HG03064 (cell line): ENCODE measurements around the gene TM4SF4.

Experiments used
- ATAC-seq: cut with Tn5 transposase; IDR thresholded peaks from one replicate; pipeline ENCODE4 v1.9.1; 2021; ENCODE audit warnings: low read depth; ENCODE audit not compliant: unreplicated experiment

TM4SF4 gene

DNA sequence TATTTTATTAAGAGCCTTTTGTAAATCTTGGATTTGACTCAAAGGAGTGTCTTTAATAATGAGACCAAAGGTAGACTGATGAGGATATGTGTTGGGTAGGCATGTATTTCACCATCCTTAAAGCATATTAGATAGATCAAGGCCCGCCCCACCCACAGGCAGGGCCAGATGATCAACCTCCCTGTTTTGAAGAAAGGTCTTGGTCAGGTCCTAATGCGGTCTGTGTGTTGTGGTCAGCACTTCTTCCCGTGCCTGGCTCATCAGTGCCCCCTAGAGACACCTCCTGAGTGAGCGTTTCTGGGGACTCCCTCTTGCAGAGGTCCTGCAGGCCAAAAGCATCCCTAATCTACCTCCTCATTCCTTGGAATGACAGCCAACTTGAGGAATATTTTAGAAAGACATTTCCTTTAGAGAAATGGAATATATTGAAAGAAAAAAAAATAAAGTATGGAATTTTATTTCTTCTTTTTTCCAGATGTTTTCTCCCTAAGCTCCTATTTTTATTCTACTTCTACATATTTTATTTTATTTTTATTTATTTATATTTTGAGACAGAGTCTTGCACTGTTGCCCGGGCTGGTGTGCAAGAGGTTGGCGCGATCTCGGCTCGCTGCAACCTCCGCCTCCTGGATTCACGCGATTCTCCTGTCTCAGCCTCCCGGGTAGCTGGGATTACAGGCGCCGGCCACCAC is 6.0 kb downstream of the TM4SF4 start:
- ATAC-seq: peak; percentile 94

DNA sequence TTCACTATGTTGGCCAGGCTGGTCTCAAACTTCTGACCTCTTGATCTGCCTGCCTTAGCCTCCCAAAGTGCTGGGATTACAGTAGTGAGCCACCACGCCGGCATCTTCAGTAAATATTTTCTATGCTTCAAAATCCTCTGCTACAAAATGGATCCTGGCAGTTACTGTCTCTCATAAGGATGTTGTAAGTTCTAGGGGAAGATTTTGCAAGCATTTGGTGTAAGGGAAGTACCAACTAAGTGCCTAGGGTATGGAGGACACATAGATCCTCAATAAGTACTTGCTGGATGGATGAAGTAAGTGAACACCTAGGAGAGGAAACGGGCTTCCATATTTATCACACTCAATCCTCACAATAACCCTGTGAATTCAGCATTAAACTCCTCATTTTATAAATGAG is 6.6 kb downstream of the TM4SF4 start:
- no peak for ATAC-seq

DNA sequence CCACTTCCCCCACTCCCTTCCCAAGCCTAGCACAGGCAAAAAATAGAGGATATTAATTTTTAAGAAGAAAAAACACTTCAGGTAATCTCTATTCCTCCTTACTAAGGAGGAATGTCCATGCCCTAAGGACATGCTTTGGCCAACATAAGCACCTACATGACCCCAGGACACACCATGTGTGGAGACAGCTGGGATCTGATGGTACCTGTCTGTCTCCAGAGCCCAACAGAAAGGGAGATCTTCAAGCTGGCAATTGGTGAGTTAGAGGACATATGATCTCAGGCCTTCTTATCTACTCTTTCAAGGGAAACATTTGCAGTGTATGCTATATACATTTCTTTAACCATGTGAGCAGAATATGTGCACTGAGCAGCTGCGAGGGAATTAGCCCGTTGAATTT is 7.0 kb downstream of the TM4SF4 start:
- ATAC-seq: no peak

DNA sequence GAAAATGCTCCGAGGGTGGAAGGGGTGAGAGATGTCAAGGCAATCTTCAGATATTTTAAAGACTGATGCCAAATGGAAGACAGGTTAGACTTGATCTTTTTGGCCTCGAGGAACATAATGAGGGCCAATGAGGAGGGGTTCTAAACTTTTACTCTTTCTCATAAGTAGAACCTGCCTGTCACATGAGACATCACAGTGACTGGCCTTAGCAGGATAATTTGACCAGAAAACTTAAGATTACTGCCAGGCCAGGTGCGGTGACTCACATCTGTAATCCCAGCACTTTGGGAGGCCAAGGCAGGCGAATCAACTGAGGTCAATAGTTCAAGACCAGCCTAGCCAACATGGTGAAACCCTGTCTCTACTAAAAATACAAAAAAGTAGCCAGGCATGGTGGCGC is 12.2 kb downstream of the TM4SF4 start:
- no peak for ATAC-seq

DNA sequence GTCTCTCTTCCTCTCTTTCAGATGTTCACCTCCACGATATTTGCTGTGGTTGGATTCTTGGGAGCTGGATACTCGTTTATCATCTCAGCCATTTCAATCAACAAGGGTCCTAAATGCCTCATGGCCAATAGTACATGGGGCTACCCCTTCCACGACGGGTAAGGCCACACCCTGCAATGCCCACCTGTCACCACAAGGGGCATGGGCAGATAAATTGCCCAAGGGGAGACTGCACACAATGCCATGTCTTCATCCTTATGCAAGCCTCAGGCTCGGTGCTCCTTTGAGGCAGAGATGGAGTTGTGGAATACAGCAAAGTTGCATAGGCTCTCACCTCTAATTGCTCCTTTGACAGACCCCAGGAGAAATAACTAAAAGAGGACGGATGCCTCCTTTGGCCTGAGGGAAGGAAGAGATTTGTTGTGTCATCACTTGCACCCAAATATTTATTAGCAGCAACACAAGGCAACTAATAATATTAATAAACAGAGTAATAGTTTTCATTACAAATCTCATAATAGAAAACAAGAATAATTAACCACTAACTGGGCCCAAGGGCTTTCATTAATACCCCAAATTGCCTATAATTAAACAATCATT is 13.2 kb downstream of the TM4SF4 start:
- ATAC-seq: peak; percentile 69

DNA sequence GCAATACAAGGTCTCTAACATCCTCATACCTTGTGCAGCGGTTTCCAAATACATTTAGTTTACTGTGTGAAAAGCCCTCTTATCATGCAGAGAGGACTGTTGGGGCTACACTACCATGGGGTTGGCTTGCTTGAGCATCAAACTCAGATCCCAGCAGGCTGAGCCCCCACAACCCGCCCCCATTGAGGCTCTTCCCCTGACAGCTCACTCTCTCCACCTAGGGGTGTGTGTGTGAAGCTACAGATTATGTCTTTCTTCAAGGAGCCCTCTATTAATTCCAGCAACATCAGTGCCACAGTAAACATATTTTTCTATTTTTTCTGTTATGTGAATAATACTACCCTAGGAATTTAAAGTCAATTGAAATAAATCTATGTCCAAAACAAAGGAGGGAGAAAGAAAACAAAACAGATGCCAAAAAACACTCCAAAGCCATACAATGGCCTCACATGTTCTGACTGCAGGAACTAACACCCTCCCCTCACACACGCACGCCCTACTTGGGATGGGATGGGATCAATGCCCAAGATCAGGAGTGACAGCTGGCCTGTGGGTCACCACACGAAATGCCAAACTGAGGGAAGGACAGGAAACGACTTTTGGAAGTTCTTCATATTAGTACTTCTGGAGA is 14.7 kb downstream of the TM4SF4 start:
- no peak for ATAC-seq

DNA sequence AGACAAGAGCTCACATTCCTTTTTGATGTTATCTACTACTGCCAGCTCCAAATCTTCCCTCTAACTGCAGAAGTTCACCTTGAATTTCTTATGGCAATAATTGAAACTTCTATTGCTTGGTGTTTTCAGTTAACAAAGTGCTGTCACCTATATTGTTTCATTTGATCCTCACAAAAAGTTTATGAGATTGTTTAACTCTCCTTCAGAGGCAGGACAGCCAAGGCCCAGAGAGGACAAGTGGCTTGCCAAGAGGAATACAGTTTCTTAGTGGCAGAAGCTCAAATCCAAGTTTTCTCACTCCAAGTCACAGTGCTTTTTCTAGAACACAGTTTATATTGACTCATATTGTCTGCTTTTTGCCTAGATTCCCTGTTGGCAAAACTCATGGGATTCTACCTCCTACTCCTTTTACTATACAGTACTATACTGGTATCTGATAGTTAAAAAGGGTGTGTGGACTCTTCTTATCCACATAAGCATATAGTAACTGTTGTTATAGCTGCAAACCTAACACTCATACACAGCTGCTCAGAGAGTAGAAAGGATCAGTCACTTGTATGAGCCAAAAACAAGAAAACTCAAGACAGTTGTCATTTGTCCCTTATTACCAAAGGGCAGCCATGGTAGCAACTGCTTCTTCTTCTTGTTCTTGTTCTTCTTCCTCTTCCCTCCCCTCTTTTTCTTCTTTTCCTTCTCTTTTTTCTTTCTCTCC is 15.9 kb downstream of the TM4SF4 start:
- ATAC-seq: no peak

DNA sequence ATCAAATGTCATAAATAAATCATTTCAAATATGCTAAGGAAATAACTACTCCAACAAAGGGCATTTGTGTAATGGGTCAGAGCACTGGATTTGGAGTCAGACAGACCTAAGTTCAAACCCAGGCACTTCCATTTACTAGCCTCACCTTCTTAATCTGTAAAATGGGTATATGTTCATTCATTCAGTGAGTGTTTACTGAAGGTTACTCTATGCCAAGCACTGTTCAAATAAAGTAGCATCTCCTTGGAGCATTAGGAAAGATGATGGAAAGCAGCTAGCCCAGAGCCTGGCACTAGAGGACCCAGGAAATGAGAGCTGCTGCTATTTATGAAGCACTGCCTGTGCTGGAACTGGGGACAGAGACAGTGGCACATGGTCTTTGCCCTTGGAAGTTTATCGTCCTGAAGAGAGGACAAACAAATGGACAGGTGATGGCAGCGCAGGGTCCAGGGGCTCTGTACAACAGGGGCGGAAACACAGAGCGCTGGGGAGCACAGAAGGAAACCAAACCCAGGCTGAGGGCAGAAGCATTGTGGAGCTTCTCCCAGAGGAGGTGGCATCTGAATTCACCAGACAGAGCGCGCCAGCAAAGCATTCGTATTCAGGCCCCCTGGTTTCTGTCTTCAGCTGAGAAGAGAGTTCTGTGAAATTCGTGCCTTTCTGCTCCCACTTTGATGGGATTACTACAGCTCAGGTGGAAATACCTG is 19.0 kb downstream of the TM4SF4 start:
- no peak for ATAC-seq

DNA sequence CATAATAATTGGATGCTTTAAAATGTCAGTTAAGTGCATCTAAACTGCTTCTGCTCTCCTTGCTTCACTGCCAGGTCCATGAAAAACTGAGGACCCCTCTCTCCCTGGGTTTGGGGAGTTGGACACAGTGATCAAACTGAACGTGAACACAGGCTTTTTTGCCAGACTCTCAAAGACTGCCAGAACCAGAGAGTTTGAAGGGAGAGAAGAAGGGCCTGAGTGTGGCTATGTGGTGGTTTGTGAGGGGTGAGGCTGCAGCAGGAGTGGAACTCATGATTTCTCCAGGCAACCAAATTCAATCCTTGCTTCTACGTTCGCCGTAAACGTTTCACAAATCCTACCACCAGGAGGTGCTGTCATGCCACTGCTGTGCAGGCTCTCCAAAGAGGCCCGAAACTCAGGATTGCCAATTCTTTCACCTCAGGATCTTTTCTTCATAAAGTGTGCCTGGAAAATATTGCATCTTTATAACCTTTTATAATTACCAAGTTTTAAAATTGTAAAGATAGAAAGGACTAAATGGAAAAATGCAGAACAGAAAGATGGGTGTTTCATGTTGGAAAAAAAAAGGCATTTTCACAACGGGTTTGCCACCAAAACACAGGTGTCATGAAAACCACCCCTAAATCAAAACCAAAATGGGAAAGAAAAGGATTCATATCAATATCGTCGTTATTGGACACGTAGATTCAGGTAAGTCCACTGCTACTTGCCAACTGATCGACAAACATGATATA is 19.7 kb downstream of the TM4SF4 start:
- no peak for ATAC-seq

DNA sequence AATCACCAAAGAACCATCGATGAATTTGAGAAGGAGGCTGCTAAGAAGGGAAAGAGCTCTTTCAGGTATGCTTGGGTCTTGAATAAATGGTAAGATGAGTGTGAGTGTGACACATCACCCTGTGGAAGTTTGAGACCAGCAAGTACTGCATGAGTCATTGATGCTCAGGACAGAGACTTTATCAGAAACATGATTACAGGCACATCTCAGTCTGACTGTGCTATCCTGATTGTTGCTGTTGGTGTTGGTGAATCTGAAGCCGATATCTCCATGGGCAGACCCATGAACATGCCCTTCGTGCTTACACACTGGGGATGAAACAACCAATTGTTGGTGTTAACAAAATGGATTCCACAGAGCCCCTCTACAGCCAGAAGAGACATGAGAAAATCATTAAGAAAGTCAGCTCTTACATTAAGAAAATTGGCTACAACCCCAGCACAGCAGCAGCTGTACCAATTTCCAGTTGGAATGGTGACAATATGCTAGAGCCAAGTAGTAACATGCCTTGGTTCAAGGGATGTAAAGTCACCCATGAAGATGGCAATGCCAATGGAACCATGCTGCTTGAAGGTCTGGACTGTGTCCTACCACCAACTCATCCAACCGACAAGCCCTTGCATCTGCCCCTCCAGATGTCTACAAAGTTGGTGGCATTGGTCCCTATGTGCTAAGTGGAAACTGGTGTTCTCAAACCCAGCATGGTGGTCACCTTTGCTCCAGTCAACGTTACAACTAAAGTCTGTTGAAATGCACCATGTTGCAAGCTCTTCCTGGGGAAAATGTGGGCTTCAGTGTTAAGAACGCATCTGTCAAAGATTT is 20.5 kb downstream of the TM4SF4 start:
- ATAC-seq: no peak

DNA sequence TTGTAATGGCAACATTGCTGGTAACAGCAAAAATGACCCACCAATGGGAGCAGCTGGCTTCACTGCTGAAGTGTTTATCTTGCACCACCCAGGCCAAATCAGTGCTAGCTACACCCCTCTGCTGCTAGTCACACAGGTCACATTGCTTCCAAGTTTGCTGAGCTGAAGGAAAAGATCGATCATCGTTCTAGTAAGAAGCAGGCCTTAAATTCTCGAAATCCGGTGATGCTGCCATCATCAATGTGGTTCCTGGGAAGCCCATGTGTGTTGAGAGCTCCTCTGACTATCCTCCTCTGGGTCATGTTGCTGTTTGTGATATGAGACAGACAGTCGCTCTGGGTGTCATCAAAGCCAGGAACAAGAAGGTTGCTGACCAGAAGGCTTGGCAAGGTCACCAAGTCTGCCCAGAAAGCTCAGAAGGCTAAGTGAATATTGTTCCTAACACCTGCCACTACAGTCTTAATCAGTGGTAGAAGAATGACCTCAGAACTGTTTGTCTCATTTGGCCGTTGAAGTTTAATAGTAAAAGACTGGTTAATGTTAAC is 21.2 kb downstream of the TM4SF4 start:
- ATAC-seq: no peak

DNA sequence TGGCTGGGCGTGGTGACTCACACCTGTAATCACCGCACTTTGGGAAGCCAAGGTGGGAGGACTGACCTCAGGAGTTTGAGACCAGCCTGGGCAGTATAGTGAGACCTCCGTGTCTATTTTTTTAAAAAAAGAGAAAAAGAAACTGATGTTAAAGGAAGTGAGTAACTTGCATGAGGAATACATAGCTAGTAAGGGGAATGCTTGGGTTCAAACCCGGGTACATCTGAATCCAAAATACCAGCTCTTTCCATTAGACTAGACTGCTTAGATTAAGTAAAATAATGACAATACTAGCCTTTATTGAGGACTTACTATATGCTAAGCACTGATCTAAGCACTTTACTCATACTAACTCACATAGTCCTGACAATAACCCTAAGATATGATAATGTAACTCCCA is 22.4 kb downstream of the TM4SF4 start:
- no peak for ATAC-seq

DNA sequence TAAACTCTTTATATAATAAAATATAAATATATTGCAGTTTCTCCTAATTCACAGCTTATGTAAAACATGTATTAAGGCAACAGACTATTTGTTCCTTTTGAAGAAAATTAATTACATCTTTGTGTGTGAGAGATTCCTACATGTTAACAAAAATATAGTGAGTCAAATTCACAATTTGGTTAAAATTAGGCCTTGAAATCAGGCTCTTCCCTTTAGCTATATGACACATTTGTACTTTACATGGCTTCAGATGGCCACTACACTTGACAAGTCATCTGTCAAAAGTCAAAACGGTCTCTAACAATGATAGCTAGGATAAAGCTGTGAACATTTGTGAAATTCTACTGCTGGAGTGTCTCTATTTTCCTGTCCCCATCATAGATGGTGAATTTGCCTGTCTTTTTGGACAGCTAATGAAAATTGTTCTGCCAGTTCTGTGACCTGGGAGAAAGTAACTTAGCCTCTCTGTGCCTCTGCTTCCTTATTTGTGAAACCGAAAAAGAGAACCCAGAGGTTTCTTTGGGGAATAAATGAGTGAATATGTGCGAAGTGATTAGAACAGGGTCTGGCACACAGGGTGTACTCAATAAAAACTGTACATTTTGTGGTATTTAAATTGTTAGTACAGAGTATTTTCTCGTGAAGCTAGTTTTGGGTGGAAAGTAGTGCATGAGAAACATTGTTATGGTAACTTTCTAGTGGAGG is 23.6 kb downstream of the TM4SF4 start:
- ATAC-seq: no peak

DNA sequence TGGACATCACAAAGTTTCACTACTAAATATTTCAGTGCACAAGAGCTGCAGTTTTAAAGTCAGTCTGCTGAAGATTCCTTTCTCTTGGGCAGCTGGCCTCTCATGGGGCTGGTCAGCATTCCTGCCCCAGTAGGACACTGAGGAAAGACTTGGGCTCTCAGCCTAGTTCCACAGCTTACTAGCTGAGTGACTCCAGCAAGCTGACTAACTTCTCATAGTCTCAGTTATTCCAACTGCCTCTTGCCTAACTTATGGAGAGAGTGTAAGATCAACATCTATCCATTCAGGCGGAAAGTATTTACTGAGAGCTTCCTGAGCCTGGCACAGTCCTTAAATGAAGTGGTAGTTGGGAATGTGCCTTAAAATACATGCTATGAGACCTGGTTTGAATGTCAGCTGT is 27.0 kb downstream of the TM4SF4 start:
- no peak for ATAC-seq

DNA sequence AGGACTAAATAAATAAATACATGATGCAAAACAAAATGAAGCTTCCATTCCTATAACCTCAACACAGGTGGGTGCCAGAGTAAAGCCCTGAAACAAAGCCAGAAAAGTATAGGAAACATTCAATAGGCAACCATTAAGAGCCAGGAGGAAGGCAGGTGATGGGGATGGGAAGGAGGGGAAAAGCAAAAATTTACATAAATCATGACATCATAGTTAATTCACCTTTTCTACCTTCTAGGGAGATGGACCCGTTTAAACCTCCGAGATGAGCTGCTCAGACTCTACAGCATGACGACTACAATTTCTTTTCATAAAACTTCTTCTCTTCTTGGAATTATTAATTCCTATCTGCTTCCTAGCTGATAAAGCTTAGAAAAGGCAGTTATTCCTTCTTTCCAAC is 27.9 kb downstream of the TM4SF4 start:
- ATAC-seq: no peak

DNA sequence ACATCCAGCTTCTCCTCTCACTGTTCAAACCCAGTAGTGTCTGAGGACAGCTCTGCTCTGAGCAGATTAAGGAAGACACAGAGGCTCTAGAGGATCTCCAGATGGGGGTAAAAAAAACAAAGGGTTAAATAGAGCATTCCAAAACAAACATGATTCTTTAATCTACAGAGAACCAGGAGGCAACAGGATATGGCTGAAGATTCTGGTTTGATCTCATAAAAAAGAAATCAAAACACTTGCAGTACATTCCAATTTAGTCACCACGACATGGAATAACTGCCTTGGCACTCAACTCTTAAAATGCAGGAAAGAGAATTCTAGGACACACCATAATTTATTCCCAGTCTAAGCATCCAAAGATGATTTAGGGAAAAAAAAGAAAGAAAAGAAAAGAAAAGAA is 32.0 kb downstream of the TM4SF4 start:
- no peak for ATAC-seq

DNA sequence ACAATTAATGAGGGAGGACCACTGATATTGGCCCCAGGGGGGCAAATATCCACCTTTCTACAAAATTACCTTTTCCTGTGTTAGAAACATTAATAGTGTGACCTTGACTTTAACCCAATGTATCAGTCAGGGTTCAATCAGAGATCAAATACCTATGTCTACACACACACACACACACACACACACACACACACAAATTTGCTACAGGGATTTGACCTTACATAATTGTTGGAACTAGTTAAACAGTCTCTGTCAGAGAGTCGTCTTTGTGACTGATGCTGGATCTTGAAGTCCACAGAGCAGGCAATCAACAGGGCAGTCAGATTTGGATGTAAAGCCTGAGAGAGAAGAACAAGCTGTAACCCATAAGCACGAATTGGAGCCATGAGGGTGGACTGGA is 32.5 kb downstream of the TM4SF4 start:
- no peak for ATAC-seq

DNA sequence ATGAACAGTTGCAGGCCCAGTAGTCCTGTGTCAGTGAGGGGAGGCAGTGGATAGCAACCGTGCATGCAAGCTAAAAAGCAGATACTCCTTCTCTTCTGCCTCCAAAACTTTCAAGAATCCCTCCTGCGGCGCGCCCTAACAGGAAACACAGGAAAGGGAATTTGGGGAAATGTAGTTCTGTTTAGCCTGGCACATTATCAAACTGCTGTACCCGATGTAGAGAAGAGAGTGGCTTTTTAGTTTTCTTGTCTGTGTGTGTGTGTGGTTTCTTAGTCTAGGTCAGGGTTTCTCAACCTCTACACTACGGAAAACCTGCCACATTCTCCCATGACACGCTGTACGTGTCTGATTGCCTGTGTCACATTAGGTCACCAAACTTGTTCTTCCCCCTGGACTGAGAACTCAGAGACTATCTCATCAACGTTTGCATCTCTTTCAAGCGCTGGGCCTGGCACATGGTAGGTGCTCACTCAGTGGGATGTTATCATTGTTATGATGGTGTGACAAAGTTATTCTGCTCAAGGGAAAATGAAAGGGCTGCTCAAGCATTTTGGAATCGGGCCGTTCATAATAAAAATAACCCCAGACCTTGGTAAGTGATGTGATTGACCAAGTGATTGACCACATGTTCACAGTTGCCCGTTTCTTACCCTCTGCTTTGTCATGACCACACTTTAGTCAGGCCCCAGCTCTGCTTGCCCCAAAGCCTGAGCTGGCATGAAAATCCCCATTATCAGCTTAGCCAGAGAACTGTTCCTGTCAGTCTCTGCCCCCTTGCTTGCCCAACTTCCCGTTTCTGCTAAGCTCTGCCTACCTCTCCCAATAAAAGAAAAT is 33.2 kb downstream of the TM4SF4 start:
- ATAC-seq: no peak
